Panc1 (cell line): ENCODE results near the gene FFAR2. TPM values are rescaled to one million over a fixed set of nuclear protein-coding genes. Genes with fewer than 3 reads are reported as not detected.

Source experiments
- ATAC-seq: fragments of 200-7000 bp; cut with Tn5 transposase; 2 replicates; pipeline ENCODE4 v1.9.1; 2020; ENCODE audit warnings: mild to moderate bottlenecking, moderate library complexity
- BruUV-seq: library from RNA; stranded (reverse); fragments of 400-500 nt; replicated peaks from 2 replicates; lab custom pipeline; 2021; lab: Mats Ljungman, UMichigan
- CTCF ChIA-PET: fragments of 300-600 bp; sonication (Branson Sonifier 250); formaldehyde crosslinking; loops from one replicate; lab custom pipeline; 2022; ENCODE audit warnings: antibody characterized with exemption; lab: Charles Lee
- POLR2A ChIA-PET: fragments of 300-600 bp; sonication (Branson Sonifier 250); formaldehyde crosslinking; loops from one replicate; lab custom pipeline; 2022; ENCODE audit warnings: antibody characterized with exemption; lab: Charles Lee
- DNase-seq: peaks from one replicate; pipeline ENCODE4 v3.0.0-alpha.2; 2010; ENCODE audit warnings: low read depth, low spot score
- H3K27ac ChIP-seq: 2 replicates; pipeline ENCODE4 v1.5.1; 2011; ENCODE audit warnings: mild to moderate bottlenecking, low read length, inconsistent platforms
- H3K27me3 ChIP-seq: fragments of 200-500 bp; sonication (Bioruptor generic); 2 replicates; pipeline ENCODE4 v1.6.0; 2014; ENCODE audit warnings: low read length, inconsistent platforms; ENCODE audit not compliant: control insufficient read depth, insufficient read depth
- H3K36me3 ChIP-seq: fragments of 200-500 bp; sonication (Bioruptor generic); 2 replicates; pipeline ENCODE4 v1.5.1; 2014; ENCODE audit warnings: inconsistent platforms, mild to moderate bottlenecking, low read length, moderate library complexity; ENCODE audit not compliant: control insufficient read depth, insufficient read depth
- H3K4me1 ChIP-seq: 2 replicates; pipeline ENCODE4 v1.5.1; 2011; ENCODE audit warnings: inconsistent platforms, mild to moderate bottlenecking, low read length, moderate library complexity; ENCODE audit not compliant: control insufficient read depth, insufficient read depth
- H3K4me3 ChIP-seq, 2 experiments: 2 replicates each; pipeline ENCODE4 v1.5.1; 2011 to 2012; ENCODE audit warnings: low read depth in 2 of 2, low read length in 2 of 2, mild to moderate bottlenecking in 2 of 2, inconsistent platforms in 1 of 2, moderate library complexity in 1 of 2
- H3K9me3 ChIP-seq: fragments of 200-500 bp; sonication (Bioruptor generic); 2 replicates; pipeline ENCODE4 v1.5.1; 2014; ENCODE audit warnings: low read depth, mild to moderate bottlenecking, inconsistent platforms, low read length, moderate library complexity; ENCODE audit not compliant: control insufficient read depth, insufficient read depth
- POLR2AphosphoS5 ChIP-seq: IDR thresholded peaks from 2 replicates; pipeline ENCODE4 v1.6.1; 2012; ENCODE audit warnings: mild to moderate bottlenecking, low read depth, low read length, moderate library complexity
- SIN3A ChIP-seq: IDR thresholded peaks from 2 replicates; pipeline ENCODE4 v1.6.1; 2012; ENCODE audit warnings: low read depth, mild to moderate bottlenecking, low read length, moderate library complexity, borderline replicate concordance; ENCODE audit not compliant: insufficient read depth
- TCF7L2 ChIP-seq: IDR thresholded peaks from 2 replicates; pipeline ENCODE4 v1.6.1; 2011; ENCODE audit warnings: mild to moderate bottlenecking, low read depth, low read length, inconsistent platforms
- in situ Hi-C: cut with HindIII; loops from 2 replicates; pipeline ENCODE4 v1.10.0; 2016; ENCODE audit warnings: low sequenced_read_pairs, low pct_unique_long_range_greater_than_20kb
- intact Hi-C: fragments of 100-400 bp; cut with micrococcal nuclease; formaldehyde crosslinking; loops from one replicate; pipeline ENCODE4 v1.10.0; 2022; ENCODE audit not compliant: unreplicated experiment
- total RNA-seq: library from RNA; stranded (reverse); gene quantifications from one replicate; pipeline ENCODE4 v1.2.1, GENCODE V29; 2021; ENCODE audit not compliant: unreplicated experiment
- TF ChIP-seq, protein P1 (sequence below), 2 experiments: IDR thresholded peaks; 2 replicates each; pipeline ENCODE4 v1.6.1; 2011 to 2012; ENCODE audit warnings: low read depth in 2 of 2, control low read depth in 1 of 2, low read length in 1 of 2, mild to moderate bottlenecking in 1 of 2, moderate library complexity in 1 of 2; ENCODE audit not compliant: insufficient read depth in 1 of 2
- TF ChIP-seq, protein P2 (sequence below): fragments of 450-650 bp; IDR thresholded peaks from 2 replicates; pipeline ENCODE4 v1.5.1; 2017; ENCODE audit warnings: mild to moderate bottlenecking

FFAR2 gene
- total RNA-seq, 1 experiment from 2014 or later, result not detected

DNA sequence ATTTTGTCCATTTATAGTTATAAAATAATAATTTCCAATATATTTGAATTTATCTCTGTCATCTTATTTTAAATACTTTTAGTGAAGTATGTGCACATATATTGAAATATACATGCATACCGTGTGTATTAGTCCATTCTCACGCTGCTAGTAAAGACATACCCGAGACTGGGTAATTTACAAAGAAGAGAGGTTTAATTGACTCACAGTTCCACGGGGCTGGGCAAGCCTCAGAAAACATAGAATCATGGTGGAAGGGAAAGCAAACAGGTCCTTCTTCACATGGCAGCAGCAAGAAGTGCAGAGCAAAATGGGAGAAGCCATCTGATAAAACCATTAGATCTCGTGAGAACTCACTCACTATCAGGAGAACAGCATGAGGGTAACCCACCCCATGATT is 37.6 kb upstream of the FFAR2 start:
- intact Hi-C loops, result no loop called here
- ATAC-seq, result no peak
- no peak overlapping the region for H3K4me3 ChIP-seq
- CTCF ChIA-PET, result no interaction called here
- in situ Hi-C loops, result no loop called here
- no peak for DNase-seq
- no peak overlapping the region for H3K27ac ChIP-seq
- TF ChIP-seq SIN3A (no peak), TCF7L2 (no peak)
- TF ChIP-seq, protein P1, sequence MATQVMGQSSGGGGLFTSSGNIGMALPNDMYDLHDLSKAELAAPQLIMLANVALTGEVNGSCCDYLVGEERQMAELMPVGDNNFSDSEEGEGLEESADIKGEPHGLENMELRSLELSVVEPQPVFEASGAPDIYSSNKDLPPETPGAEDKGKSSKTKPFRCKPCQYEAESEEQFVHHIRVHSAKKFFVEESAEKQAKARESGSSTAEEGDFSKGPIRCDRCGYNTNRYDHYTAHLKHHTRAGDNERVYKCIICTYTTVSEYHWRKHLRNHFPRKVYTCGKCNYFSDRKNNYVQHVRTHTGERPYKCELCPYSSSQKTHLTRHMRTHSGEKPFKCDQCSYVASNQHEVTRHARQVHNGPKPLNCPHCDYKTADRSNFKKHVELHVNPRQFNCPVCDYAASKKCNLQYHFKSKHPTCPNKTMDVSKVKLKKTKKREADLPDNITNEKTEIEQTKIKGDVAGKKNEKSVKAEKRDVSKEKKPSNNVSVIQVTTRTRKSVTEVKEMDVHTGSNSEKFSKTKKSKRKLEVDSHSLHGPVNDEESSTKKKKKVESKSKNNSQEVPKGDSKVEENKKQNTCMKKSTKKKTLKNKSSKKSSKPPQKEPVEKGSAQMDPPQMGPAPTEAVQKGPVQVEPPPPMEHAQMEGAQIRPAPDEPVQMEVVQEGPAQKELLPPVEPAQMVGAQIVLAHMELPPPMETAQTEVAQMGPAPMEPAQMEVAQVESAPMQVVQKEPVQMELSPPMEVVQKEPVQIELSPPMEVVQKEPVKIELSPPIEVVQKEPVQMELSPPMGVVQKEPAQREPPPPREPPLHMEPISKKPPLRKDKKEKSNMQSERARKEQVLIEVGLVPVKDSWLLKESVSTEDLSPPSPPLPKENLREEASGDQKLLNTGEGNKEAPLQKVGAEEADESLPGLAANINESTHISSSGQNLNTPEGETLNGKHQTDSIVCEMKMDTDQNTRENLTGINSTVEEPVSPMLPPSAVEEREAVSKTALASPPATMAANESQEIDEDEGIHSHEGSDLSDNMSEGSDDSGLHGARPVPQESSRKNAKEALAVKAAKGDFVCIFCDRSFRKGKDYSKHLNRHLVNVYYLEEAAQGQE (IDR thresholded peaks at IDR 0.05; ENCODE audit: insufficient read depth in 1 of 2, low read depth in 2 of 2, low read length in 1 of 2), result no peak
- POLR2A ChIA-PET, result no interaction called here
- no peaks in the 10 kb centered on the region for H3K36me3 ChIP-seq
- no peaks in the 10 kb centered on the region for H3K4me1 ChIP-seq
- H3K9me3 ChIP-seq, result no peaks in the 10 kb centered on the region
- no TSS peak for BruUV-seq
- peaks cover 26% of the 10 kb centered on the region; the same call in 1 of the 2 replicates for H3K27me3 ChIP-seq

DNA sequence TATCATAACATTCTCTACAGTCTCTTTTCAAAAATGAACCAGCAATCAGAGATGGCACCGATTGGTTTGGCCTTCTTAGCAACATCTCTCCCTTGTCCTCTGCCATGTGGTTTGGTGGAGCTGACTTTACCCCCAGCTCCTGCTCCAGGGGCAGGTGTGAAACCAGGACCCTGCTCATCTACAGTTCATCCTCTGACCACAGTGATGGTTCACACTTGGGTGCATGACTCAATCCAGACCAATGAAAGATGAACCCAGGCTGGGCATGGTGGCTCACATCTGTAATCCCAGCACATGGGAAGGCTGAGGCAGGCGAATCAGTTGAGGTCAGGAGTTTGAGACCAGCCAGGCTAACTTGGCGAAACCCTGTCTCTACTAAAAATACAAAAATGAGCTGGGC is 33.6 kb upstream of the FFAR2 start:
- intact Hi-C loops, result no loop called here
- no peaks in the 10 kb centered on the region for H3K36me3 ChIP-seq
- no peak for DNase-seq
- no peak for ATAC-seq
- H3K27ac ChIP-seq, result no peak overlapping the region
- TF ChIP-seq, protein P1 (IDR thresholded peaks at IDR 0.05; ENCODE audit: insufficient read depth in 1 of 2, low read depth in 2 of 2, low read length in 1 of 2), result no peak
- TF ChIP-seq TCF7L2 (no peak), POLR2AphosphoS5 (no peak)
- CTCF ChIA-PET, result no interaction called here
- POLR2A ChIA-PET, result no interaction called here
- H3K4me1 ChIP-seq, result no peaks in the 10 kb centered on the region
- no peaks in the 10 kb centered on the region for H3K9me3 ChIP-seq
- no peak overlapping the region for H3K4me3 ChIP-seq
- H3K27me3 ChIP-seq, result peaks cover 27% of the 10 kb centered on the region
- BruUV-seq, result no TSS peak
- in situ Hi-C loops, result no loop called here

DNA sequence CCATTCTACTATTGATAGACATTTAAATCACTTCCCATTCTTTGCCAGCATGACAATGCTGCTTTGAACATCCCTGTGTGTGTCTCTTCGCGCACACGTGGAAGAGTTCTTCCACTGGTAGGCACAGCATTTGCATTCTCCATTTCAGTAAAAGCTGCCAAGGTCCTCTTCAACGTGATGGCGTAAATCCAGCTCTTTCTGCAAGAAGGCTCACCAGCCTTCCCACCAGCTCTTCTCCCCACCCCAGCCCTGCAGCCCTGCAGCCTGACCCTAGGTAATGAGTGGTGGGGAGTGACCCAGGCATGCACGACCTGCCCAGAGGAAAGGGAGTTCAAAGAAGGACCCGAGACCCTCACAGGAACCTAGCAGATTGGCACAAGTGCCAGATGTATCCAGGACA is 31.7 kb upstream of the FFAR2 start:
- Histone ChIP-seq H3K27ac (no peak overlapping the region), H3K36me3 (no peaks in the 10 kb centered on the region), H3K4me1 (no peaks in the 10 kb centered on the region; the same call in 1 of the 2 replicates), H3K9me3 (no peaks in the 10 kb centered on the region), H3K4me3 (no peak overlapping the region), H3K27me3 (peaks cover 19% of the 10 kb centered on the region)
- DNase-seq (no peak), ATAC-seq (no peak)
- BruUV-seq, result no TSS peak
- in situ Hi-C loops, result no loop called here
- TF ChIP-seq TCF7L2 (no peak), SIN3A (no peak), POLR2AphosphoS5 (no peak)
- TF ChIP-seq, protein P2, sequence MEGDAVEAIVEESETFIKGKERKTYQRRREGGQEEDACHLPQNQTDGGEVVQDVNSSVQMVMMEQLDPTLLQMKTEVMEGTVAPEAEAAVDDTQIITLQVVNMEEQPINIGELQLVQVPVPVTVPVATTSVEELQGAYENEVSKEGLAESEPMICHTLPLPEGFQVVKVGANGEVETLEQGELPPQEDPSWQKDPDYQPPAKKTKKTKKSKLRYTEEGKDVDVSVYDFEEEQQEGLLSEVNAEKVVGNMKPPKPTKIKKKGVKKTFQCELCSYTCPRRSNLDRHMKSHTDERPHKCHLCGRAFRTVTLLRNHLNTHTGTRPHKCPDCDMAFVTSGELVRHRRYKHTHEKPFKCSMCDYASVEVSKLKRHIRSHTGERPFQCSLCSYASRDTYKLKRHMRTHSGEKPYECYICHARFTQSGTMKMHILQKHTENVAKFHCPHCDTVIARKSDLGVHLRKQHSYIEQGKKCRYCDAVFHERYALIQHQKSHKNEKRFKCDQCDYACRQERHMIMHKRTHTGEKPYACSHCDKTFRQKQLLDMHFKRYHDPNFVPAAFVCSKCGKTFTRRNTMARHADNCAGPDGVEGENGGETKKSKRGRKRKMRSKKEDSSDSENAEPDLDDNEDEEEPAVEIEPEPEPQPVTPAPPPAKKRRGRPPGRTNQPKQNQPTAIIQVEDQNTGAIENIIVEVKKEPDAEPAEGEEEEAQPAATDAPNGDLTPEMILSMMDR, result no peak
- TF ChIP-seq, protein P1 (IDR thresholded peaks at IDR 0.05; ENCODE audit: insufficient read depth in 1 of 2, low read depth in 2 of 2, low read length in 1 of 2), result no peak
- ChIA-PET POLR2A (interaction anchor here (0.7 kb wide), 1 partner anchor 208 kb away, joined by 4 read pairs; no protein-coding TSS in a partner anchor), CTCF (no interaction called here)
- intact Hi-C loops, result no loop called here
